ENCODE measurements around the gene OTUD5. TPM values are rescaled to one million over a fixed set of nuclear protein-coding genes. Genes with fewer than 3 reads are reported as not detected.

The OTUD5 gene, protein sequence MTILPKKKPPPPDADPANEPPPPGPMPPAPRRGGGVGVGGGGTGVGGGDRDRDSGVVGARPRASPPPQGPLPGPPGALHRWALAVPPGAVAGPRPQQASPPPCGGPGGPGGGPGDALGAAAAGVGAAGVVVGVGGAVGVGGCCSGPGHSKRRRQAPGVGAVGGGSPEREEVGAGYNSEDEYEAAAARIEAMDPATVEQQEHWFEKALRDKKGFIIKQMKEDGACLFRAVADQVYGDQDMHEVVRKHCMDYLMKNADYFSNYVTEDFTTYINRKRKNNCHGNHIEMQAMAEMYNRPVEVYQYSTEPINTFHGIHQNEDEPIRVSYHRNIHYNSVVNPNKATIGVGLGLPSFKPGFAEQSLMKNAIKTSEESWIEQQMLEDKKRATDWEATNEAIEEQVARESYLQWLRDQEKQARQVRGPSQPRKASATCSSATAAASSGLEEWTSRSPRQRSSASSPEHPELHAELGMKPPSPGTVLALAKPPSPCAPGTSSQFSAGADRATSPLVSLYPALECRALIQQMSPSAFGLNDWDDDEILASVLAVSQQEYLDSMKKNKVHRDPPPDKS
- 35.0 TPM for total RNA-seq

DNA sequence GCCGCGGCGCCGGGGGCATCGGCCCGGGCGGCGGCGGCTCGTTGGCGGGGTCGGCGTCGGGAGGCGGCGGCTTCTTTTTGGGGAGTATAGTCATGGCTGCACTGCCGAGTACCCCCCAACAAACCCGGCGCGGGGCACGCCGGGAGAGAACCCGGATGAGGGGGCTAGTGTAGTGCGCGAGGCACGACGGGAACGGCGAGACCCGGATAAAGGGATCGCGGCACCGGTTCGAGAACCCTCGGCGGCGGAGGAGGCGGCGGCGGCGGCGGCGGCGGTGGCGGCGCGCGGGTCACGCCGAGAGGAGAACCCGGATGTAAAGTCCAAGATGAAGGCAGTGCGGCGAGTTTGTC is at the start of gene OTUD5:
TSS of gene OTUD5 (minus strand) at position 131 of the 350 bp plus-strand sequence. CDS start at position 94, 37 bp downstream.

DNA sequence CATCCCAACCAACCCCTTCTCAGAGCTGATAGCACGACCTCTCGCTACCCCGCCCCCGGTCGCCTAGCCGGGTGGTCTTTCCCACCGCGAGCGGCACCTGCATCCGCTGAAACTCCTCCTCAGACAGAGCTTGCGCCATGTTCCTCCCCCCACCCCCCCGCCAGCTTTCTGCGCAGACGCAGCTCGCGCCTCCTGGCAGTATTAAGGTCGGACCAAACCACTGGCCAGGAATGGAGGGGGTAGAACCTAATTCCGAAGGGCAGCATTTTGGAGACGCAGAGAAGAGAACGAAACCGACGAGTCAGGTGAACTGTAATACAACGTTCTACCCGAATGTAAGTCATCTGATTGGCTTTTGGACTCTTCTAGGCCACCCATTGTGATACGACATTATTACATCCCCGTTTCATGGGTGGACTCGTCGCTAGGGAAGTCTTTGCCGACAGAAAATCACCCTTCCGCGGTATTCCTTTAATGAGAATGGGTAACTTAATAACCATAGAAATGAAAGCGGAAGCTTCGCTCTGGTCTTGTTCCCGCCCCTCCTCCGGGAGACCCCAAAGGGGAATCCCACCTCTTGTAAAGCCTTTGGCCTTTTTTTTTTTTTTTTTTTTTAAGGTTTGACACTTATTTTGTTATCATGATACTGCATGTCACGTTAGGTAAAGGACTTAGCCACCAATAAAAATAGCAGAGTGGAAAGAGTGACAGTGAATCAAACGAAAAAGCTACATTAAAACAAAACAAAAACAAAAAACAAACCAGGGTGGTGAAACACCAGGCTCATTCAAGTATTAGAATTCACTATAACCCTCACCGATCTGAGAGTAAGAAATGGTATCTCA is 44.9 kb upstream of the OTUD5 start, which contains the start of gene GRIPAP1:
TSS of gene GRIPAP1 (minus strand) at position 174 of the 845 bp plus-strand sequence. CDS start at position 139, 35 bp downstream.

GRCh38 chrX:48971249-48972219 is 14.1 kb upstream of the OTUD5 start, which contains the start of gene KCND1:
KCND1 (minus strand) TSS chrX:48971844; CDS start chrX:48970271, 1,573 bp downstream.

DNA sequence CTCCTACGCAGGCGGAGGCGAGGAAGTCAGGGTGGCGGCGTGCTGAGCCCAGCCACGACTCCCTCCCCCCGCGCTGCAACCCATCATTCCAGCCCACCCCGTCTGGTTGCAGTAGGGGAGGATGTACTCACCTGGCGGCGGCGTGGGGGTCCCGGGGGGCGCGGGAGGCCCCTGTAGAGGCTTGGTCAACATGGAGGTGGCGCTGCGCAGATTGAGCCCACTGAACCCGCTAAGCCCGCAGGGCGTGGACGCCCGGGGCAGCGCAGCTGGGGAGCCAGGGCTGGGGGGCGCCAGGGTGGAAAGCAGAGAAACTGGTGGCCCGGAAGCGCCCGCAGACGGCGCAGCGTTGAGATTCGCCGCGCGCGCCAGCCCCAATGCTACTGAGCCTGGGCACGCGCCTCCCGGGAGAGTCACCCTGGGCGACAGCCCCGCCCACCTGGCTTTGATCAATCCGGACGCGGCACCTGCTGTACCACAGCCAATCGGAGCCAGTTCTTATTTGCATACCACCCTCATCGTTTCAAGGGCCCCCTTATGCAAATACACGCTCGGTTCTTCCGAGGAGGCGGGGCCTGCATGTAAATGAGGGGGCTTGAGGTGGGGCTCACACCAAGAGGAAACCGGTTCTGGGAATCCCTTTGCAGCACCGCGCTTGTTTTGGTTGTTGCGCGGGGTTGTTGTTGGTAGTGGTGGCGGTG is 38.6 kb downstream of the OTUD5 start, which contains the start of gene PIM2:
TSS of gene PIM2 (minus strand) at position 382 of the 698 bp plus-strand sequence. CDS start at position 192, 190 bp downstream.

DNA sequence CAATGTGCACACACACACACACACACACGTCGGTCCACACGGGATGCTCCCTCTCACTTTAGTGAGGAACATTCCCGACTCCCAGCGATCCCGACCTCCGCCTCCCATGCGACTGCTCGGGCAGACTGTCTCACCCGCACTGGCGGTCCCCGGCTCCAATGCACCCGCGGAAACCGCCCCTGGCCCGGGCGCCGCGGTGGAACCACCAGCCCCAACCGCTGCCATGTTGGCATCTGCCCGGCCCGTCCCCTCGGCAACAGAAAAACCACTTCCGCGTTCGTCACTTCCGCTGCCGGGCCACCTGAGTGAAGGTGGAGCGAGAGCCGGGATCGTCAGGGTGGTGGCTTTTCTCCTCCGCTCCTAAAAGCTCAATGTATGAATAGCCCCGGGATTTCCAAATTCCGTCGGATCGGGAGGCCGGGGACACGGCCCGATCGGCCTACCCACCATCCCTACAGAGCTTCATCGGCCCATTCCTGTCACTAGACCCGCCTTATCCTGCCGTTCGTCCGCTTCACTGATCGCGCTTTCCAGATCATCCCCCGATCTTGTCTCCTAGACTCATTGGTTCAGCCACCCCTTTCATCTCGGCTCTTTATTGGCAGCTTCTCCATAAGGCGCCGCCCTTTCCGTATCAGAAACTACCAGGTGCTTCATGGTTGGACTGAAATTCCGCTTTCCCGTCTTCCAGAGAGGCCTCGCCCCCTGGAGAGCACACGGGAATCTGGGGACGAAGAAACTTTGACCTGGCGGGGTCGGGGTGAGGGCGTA is 45.8 kb downstream of the OTUD5 start, which contains the start of gene SLC35A2:
TSS of gene SLC35A2 (minus strand) at position 235 of the 771 bp plus-strand sequence. CDS start at position 225, 10 bp downstream.

DNA sequence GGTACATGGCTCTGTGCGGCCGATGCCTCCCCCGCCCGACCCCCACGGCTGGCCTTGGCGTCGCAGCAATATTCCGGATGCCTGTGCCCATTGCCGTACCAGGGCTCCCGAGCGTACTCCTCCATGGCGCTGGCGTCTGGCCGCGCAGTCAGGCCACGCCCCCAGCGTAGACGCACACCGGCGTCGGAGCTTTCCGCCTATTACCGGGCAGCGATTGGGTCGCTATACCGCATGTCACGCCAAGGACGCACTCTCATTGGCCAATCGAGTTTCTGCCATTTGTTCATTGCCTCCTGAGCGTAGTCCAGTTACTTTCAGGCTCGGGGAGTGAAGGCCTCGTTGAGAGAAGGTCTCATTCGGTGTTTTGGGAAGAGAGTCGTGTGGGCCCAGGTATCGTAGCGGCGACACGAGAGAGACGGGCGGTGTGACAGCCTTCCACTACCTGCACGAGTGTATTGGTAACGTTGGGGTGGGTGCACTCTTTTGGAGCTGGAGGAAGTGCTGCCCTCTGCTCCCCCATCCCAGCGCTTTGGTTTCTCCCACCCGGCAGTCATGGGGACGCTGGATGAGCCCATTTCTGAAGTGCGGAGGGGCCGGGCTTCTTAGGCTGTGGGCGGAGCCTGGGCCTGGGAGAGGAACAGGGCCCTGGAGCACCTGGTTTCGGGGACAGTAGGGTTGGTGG is 59.6 kb downstream of the OTUD5 start, which contains the start of the genes PQBP1 and TIMM17B:
TSS of gene PQBP1 (plus strand) at position 306 of the 682 bp plus-strand sequence. CDS start 580 bp downstream, outside the sequence.
TSS of gene TIMM17B (minus strand) at position 144 of the 682 bp plus-strand sequence. CDS start at position 125, 19 bp downstream.

Other genes starting within 250 kb of the OTUD5 start
- gene GLOD5, start 195.9 kb downstream of the OTUD5 start, total RNA-seq: not detected
- gene GATA1, start 171.0 kb downstream of the OTUD5 start, total RNA-seq: 0.44 TPM
- gene HDAC6, start 155.5 kb downstream of the OTUD5 start, total RNA-seq: 147 TPM
- not detected for gene ERAS, start 131.1 kb downstream of the OTUD5 start, total RNA-seq
- gene PCSK1N, start 122.0 kb downstream of the OTUD5 start, total RNA-seq: 46.4 TPM
- 36.3 TPM for gene TIMM17B, start 59.8 kb downstream of the OTUD5 start, total RNA-seq
- gene PQBP1, start 59.7 kb downstream of the OTUD5 start, total RNA-seq: 53.1 TPM
- gene SLC35A2, start 46.0 kb downstream of the OTUD5 start, total RNA-seq: 9.0 TPM
- gene PIM2, start 38.6 kb downstream of the OTUD5 start, total RNA-seq: 8.4 TPM
- 3.6 TPM for gene KCND1, start 14.2 kb upstream of the OTUD5 start, total RNA-seq
- 46.4 TPM for gene GRIPAP1, start 44.7 kb upstream of the OTUD5 start, total RNA-seq
- gene TFE3, start 85.8 kb upstream of the OTUD5 start, total RNA-seq: 26.9 TPM
- 5.6 TPM for gene CCDC120, start 101.4 kb upstream of the OTUD5 start, total RNA-seq
- 8.6 TPM for gene PRAF2, start 116.4 kb upstream of the OTUD5 start, total RNA-seq
- 41.8 TPM for gene WDR45, start 122.3 kb upstream of the OTUD5 start, total RNA-seq
- 26.9 TPM for gene GPKOW, start 166.1 kb upstream of the OTUD5 start, total RNA-seq
- 6.5 TPM for gene MAGIX, start 205.2 kb upstream of the OTUD5 start, total RNA-seq
- 3.4 TPM for gene PLP2, start 214.3 kb upstream of the OTUD5 start, total RNA-seq
- 6.6 TPM for gene PRICKLE3, start 228.8 kb upstream of the OTUD5 start, total RNA-seq
- gene SYP, start 242.6 kb upstream of the OTUD5 start, total RNA-seq: 152 TPM